Panc1 (cell line): Measurements from ENCODE around the gene SCAF4.

ENCODE experiments used
- POLR2AphosphoS5 ChIP-seq: IDR thresholded peaks from 2 replicates; pipeline ENCODE4 v1.6.1; 2012; ENCODE audit warnings: mild to moderate bottlenecking, low read depth, low read length, moderate library complexity
- SIN3A ChIP-seq: IDR thresholded peaks from 2 replicates; pipeline ENCODE4 v1.6.1; 2012; ENCODE audit warnings: low read depth, mild to moderate bottlenecking, low read length, moderate library complexity, borderline replicate concordance; ENCODE audit not compliant: insufficient read depth
- TCF7L2 ChIP-seq: IDR thresholded peaks from 2 replicates; pipeline ENCODE4 v1.6.1; 2011; ENCODE audit warnings: mild to moderate bottlenecking, low read depth, low read length, inconsistent platforms
- TF ChIP-seq, protein P1 (sequence below): fragments of 450-650 bp; IDR thresholded peaks from 2 replicates; pipeline ENCODE4 v1.5.1; 2017; ENCODE audit warnings: mild to moderate bottlenecking

DNA sequence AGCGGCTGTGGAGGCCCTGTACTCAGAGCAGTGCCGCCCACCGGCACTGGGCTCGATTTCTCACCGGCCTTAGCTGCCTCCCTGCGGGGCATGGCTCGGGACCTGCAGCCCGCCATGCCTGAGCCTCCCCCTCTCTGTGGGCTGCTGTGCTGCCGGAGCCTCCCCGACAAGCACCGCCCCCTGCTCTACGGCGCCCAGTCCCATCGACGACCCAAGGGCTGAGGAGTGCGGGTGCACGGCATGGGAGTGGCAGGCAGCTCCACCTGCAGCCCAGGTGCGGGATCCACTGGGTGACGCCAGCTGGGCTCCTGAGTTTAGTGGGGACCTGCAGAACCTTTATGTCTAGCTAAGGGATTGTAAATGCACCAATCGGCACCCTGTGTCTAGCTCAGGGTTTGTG is 77.6 kb downstream of the SCAF4 start:
- TF ChIP-seq, protein P1, sequence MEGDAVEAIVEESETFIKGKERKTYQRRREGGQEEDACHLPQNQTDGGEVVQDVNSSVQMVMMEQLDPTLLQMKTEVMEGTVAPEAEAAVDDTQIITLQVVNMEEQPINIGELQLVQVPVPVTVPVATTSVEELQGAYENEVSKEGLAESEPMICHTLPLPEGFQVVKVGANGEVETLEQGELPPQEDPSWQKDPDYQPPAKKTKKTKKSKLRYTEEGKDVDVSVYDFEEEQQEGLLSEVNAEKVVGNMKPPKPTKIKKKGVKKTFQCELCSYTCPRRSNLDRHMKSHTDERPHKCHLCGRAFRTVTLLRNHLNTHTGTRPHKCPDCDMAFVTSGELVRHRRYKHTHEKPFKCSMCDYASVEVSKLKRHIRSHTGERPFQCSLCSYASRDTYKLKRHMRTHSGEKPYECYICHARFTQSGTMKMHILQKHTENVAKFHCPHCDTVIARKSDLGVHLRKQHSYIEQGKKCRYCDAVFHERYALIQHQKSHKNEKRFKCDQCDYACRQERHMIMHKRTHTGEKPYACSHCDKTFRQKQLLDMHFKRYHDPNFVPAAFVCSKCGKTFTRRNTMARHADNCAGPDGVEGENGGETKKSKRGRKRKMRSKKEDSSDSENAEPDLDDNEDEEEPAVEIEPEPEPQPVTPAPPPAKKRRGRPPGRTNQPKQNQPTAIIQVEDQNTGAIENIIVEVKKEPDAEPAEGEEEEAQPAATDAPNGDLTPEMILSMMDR = no peak
- no peak for TF ChIP-seq POLR2AphosphoS5
- no peak for TF ChIP-seq SIN3A
- no peak for TF ChIP-seq TCF7L2
